Panc1 (cell line): Measurements from ENCODE around the gene ZNF516. TPM values are rescaled to one million over a fixed set of nuclear protein-coding genes. Genes with fewer than 3 reads are reported as not detected.

ENCODE experiments used
- ATAC-seq: fragments of 200-7000 bp; cut with Tn5 transposase; 2 replicates; pipeline ENCODE4 v1.9.1; 2020; ENCODE audit warnings: mild to moderate bottlenecking, moderate library complexity
- BruUV-seq: library from RNA; stranded (reverse); fragments of 400-500 nt; replicated peaks from 2 replicates; lab custom pipeline; 2021; lab: Mats Ljungman, UMichigan
- CTCF ChIA-PET: fragments of 300-600 bp; sonication (Branson Sonifier 250); formaldehyde crosslinking; loops from one replicate; lab custom pipeline; 2022; ENCODE audit warnings: antibody characterized with exemption; lab: Charles Lee
- POLR2A ChIA-PET: fragments of 300-600 bp; sonication (Branson Sonifier 250); formaldehyde crosslinking; loops from one replicate; lab custom pipeline; 2022; ENCODE audit warnings: antibody characterized with exemption; lab: Charles Lee
- DNase-seq: peaks from one replicate; pipeline ENCODE4 v3.0.0-alpha.2; 2010; ENCODE audit warnings: low read depth, low spot score
- H3K27ac ChIP-seq: 2 replicates; pipeline ENCODE4 v1.5.1; 2011; ENCODE audit warnings: mild to moderate bottlenecking, low read length, inconsistent platforms
- H3K27me3 ChIP-seq: fragments of 200-500 bp; sonication (Bioruptor generic); 2 replicates; pipeline ENCODE4 v1.6.0; 2014; ENCODE audit warnings: low read length, inconsistent platforms; ENCODE audit not compliant: control insufficient read depth, insufficient read depth
- H3K36me3 ChIP-seq: fragments of 200-500 bp; sonication (Bioruptor generic); 2 replicates; pipeline ENCODE4 v1.5.1; 2014; ENCODE audit warnings: inconsistent platforms, mild to moderate bottlenecking, low read length, moderate library complexity; ENCODE audit not compliant: control insufficient read depth, insufficient read depth
- H3K4me1 ChIP-seq: 2 replicates; pipeline ENCODE4 v1.5.1; 2011; ENCODE audit warnings: inconsistent platforms, mild to moderate bottlenecking, low read length, moderate library complexity; ENCODE audit not compliant: control insufficient read depth, insufficient read depth
- H3K4me3 ChIP-seq, 2 experiments: 2 replicates each; pipeline ENCODE4 v1.5.1; 2011 to 2012; ENCODE audit warnings: low read depth in 2 of 2, low read length in 2 of 2, mild to moderate bottlenecking in 2 of 2, inconsistent platforms in 1 of 2, moderate library complexity in 1 of 2
- H3K9me3 ChIP-seq: fragments of 200-500 bp; sonication (Bioruptor generic); 2 replicates; pipeline ENCODE4 v1.5.1; 2014; ENCODE audit warnings: low read depth, mild to moderate bottlenecking, inconsistent platforms, low read length, moderate library complexity; ENCODE audit not compliant: control insufficient read depth, insufficient read depth
- CTCF ChIP-seq: fragments of 450-650 bp; IDR thresholded peaks from 2 replicates; pipeline ENCODE4 v1.5.1; 2017; ENCODE audit warnings: mild to moderate bottlenecking
- POLR2AphosphoS5 ChIP-seq: IDR thresholded peaks from 2 replicates; pipeline ENCODE4 v1.6.1; 2012; ENCODE audit warnings: mild to moderate bottlenecking, low read depth, low read length, moderate library complexity
- REST ChIP-seq, 2 experiments: IDR thresholded peaks; 2 replicates each; pipeline ENCODE4 v1.6.1; 2011 to 2012; ENCODE audit warnings: low read depth in 2 of 2, control low read depth in 1 of 2, low read length in 1 of 2, mild to moderate bottlenecking in 1 of 2, moderate library complexity in 1 of 2; ENCODE audit not compliant: insufficient read depth in 1 of 2
- SIN3A ChIP-seq: IDR thresholded peaks from 2 replicates; pipeline ENCODE4 v1.6.1; 2012; ENCODE audit warnings: low read depth, mild to moderate bottlenecking, low read length, moderate library complexity, borderline replicate concordance; ENCODE audit not compliant: insufficient read depth
- TCF7L2 ChIP-seq: IDR thresholded peaks from 2 replicates; pipeline ENCODE4 v1.6.1; 2011; ENCODE audit warnings: mild to moderate bottlenecking, low read depth, low read length, inconsistent platforms
- in situ Hi-C: cut with HindIII; loops from 2 replicates; pipeline ENCODE4 v1.10.0; 2016; ENCODE audit warnings: low sequenced_read_pairs, low pct_unique_long_range_greater_than_20kb
- intact Hi-C: fragments of 100-400 bp; cut with micrococcal nuclease; formaldehyde crosslinking; loops from one replicate; pipeline ENCODE4 v1.10.0; 2022; ENCODE audit not compliant: unreplicated experiment
- total RNA-seq: library from RNA; stranded (reverse); gene quantifications from one replicate; pipeline ENCODE4 v1.2.1, GENCODE V29; 2021; ENCODE audit not compliant: unreplicated experiment

The ZNF516 gene
- total RNA-seq, 1 experiment from 2014 or later: 28.6 TPM

GRCh38 chr18:76432274-76432755 lies 62.7 kb downstream of the ZNF516 start:
- Histone ChIP-seq H3K27me3 (no peaks in the 10 kb centered on the region), H3K4me3 (no peak overlapping the region), H3K36me3 (no peaks in the 10 kb centered on the region), H3K27ac (no peak overlapping the region), H3K4me1 (no peaks in the 10 kb centered on the region), H3K9me3 (no peaks in the 10 kb centered on the region)
- CTCF ChIA-PET: no interaction called here
- POLR2A ChIA-PET: no interaction called here
- ATAC-seq (no peak), DNase-seq (no peak)
- intact Hi-C loops (no loop called here), in situ Hi-C loops (no loop called here)
- TF ChIP-seq SIN3A (no peak), CTCF (no peak), TCF7L2 (no peak), REST (IDR thresholded peaks at IDR 0.05; ENCODE audit: insufficient read depth in 1 of 2, low read depth in 2 of 2, low read length in 1 of 2) (no peak), POLR2AphosphoS5 (no peak)
- no TSS peak for BruUV-seq

- Histone ChIP-seq H3K4me3 (no peak overlapping the region), H3K4me1 (no peaks in the 10 kb centered on the region), H3K27ac (no peak overlapping the region), H3K36me3 (no peaks in the 10 kb centered on the region), H3K9me3 (no peaks in the 10 kb centered on the region), H3K27me3 (no peaks in the 10 kb centered on the region)
- TF ChIP-seq TCF7L2 (no peak), REST (IDR thresholded peaks at IDR 0.05; ENCODE audit: insufficient read depth in 1 of 2, low read depth in 2 of 2, low read length in 1 of 2) (no peak), POLR2AphosphoS5 (no peak), CTCF (no peak), SIN3A (no peak)
- intact Hi-C loops (no loop called here), in situ Hi-C loops (no loop called here)
- DNase-seq (no peak), ATAC-seq (no peak)
- no TSS peak for BruUV-seq
- ChIA-PET CTCF (no interaction called here), POLR2A (no interaction called here)
Measured at GRCh38 chr18:76431437-76432273, 63.4 kb downstream of the ZNF516 start.
